ENCODE measurements around the gene ZNF655. TPM values are rescaled to one million over a fixed set of nuclear protein-coding genes. Genes with fewer than 3 reads are reported as not detected.
A peak's percentile ranks its signal among the peaks of the same experiment; 100 is the strongest.

ZNF655 gene
- total RNA-seq, 2 donors from 2014 or later = 87.8 to 94.1 TPM

DNA sequence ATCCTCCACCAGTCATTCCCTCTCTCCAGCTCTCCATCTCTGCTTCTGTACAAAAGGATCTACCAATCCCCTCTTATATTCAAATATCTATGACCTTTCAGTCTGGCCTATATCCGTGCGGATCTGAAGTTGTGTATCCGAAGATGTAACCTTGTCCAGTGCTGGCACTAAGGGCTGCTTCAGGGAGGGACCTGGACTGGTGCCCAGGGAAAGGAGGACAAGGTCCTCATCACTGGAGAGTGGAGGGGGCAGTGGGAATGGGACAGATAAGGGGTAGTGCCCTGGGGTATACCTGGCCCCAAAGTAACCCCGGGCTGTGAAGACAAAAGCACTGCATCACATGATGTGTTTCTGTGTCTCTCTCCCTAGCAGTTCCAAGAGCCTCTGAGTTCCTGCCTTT, 41.4 kb downstream of the ZNF655 start:
- ATAC-seq (replicated peaks in 1 of 2) (no peak), DNase-seq (no peak)
- H3K27ac Mint-ChIP-seq = no peak overlapping the region
- no peak overlapping the region for H3K4me3 Mint-ChIP-seq
- no peaks in the 10 kb centered on the region for H3K27me3 Mint-ChIP-seq (ENCODE audit: low read depth)
- H3K9me3 Mint-ChIP-seq = no peaks in the 10 kb centered on the region
- no peaks in the 10 kb centered on the region for H3K36me3 Mint-ChIP-seq (ENCODE audit: insufficient read depth in 2 of 2)
- no peaks in the 10 kb centered on the region for H3K4me1 Mint-ChIP-seq (ENCODE audit: low read depth)

DNA sequence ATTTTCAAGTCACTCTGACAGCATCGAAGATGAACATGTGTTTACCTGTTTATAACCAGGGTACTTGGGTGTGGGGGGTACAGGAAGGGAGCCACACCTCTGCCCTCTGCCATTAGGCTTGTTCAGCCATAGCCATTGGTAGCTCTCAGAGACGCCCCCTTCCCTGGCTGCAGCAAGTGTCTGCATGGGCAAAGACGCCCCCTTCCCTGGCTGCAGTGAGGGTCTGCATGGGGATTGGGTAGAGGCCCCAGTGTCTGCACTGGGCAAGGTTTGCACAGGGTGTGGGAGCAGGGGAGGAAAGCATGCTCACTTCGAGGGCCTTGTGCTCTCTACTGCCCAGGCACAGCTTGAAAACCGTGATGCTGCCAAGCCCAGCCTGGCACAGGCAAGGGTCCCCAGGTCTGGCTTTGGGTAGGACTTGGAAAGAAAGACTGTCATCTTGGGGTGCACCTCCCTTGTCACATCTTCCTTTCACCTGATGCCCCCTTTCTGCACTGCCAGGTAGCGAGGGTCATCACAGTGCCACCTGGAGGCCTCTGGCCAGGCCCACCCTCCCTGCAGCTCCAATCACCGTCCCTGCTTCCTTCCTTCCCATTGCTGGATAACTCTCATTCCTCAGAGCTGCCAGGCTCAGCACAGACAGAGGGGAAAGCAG, 43.3 kb downstream of the ZNF655 start:
- ATAC-seq (replicated peaks in 1 of 2) (no peak), DNase-seq (no peak)
- Mint-ChIP-seq H3K9me3 (no peaks in the 10 kb centered on the region), H3K27me3 (ENCODE audit: low read depth) (no peaks in the 10 kb centered on the region), H3K4me3 (no peak overlapping the region), H3K4me1 (ENCODE audit: low read depth) (no peaks in the 10 kb centered on the region), H3K27ac (no peak overlapping the region), H3K36me3 (ENCODE audit: insufficient read depth in 2 of 2) (no peaks in the 10 kb centered on the region)

DNA sequence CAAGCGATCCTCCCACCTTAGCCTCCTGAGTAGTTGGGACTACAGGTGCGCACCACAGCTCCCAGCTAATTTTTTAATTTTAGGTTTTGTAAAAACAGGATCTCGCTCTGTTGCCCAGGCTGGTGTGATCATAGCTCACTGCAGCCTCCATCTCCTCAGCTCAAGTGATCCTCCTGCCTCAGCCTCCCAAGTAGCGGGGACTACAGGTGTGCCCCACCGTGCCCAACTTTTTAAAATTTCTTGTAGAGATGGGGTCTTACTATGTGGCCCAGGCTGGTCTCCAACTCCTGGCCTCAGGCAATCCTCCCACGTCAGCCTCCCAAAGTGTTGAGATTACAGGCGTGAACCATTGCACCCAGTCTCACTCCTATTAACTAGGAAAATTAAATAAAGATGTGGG, 47.1 kb downstream of the ZNF655 start:
- Mint-ChIP-seq H3K9me3 (no peaks in the 10 kb centered on the region), H3K4me3 (no peak overlapping the region), H3K27ac (no peak overlapping the region), H3K27me3 (ENCODE audit: low read depth) (peaks cover 6% of the 10 kb centered on the region), H3K4me1 (ENCODE audit: low read depth) (no peaks in the 10 kb centered on the region), H3K36me3 (ENCODE audit: insufficient read depth in 2 of 2) (no peaks in the 10 kb centered on the region)
- DNase-seq (no peak), ATAC-seq (replicated peaks in 1 of 2) (no peak)

DNA sequence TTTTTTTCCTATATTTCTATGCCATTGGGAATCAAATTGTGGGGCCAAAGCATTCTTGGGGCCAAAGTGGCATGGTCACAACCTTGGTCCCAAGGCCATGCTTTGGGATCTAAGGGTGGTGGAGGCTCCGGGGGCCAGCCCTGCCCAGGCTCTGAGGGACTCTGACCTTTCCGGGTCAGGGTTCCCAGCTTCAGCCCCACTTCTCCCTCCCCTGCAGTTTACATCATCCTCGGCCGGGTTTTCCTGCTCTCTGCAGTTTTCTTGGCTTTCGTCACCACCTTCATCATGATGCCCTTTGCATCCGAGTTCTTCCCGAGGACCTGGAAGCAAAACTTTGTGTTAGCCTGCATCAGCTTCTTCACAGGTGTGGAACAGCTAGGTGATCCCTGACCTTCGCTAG, 48.1 kb downstream of the ZNF655 start:
- DNase-seq = no peak
- H3K36me3 Mint-ChIP-seq (ENCODE audit: insufficient read depth in 2 of 2) = no peaks in the 10 kb centered on the region
- no peak overlapping the region for H3K4me3 Mint-ChIP-seq
- peaks cover 9% of the 10 kb centered on the region for H3K27me3 Mint-ChIP-seq (ENCODE audit: low read depth)
- no peak for ATAC-seq (replicated peaks in 1 of 2)
- no peaks in the 10 kb centered on the region for H3K9me3 Mint-ChIP-seq
- no peak overlapping the region for H3K27ac Mint-ChIP-seq
- H3K4me1 Mint-ChIP-seq (ENCODE audit: low read depth) = no peaks in the 10 kb centered on the region

DNA sequence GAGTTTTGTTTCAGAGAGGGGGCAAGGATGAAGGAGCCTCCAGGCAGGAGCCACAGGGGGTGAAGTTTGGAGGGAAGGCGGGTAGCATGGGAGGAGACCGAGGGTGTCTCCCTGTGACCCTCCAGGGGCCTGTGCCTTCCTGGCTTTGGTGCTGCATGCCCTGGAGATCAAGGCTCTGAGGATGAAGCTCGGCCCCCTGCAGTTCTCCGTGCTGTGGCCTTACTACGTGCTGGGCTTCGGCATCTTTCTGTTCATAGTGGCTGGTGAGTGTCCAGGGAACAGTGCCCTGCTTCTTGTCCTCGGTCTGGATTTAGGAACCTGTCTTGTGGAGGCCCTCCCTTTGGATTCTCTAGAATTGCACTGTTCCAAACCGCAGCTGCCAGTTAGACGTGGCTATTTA, 49.1 kb downstream of the ZNF655 start:
- no peak for DNase-seq
- Mint-ChIP-seq H3K4me1 (ENCODE audit: low read depth) (no peaks in the 10 kb centered on the region), H3K27me3 (ENCODE audit: low read depth) (peaks cover 9% of the 10 kb centered on the region)

DNA sequence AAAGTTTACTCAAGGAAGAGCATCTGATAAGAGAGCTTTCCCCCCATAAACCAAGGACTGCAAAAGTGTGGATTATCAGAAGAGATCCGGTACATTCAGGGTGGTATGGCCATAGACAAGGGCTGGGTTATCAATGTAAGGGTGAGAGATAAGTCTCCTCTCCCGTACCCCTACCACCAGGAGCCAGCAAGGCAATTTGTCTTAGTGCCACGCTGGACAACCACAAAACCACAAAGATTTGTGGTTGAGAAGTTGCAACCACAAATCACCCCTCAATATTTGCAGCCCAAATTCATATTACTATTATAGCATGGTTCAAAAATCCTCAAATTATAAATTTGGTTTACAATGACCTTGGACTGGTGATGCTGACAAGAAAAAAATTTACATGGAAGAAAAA, 56.1 kb downstream of the ZNF655 start:
- no peak for ATAC-seq (replicated peaks in 1 of 2)
- H3K4me1 Mint-ChIP-seq (ENCODE audit: low read depth) = peaks cover 38% of the 10 kb centered on the region
- peaks cover 2 to 6% of the 10 kb centered on the region in 2 donors for H3K36me3 Mint-ChIP-seq (ENCODE audit: insufficient read depth in 2 of 2)
- DNase-seq = no peak
- peak overlapping the region in 1 of 2 donors; percentile 43 for H3K4me3 Mint-ChIP-seq
- no peaks in the 10 kb centered on the region for H3K9me3 Mint-ChIP-seq
- H3K27me3 Mint-ChIP-seq (ENCODE audit: low read depth) = peaks cover 9% of the 10 kb centered on the region
- H3K27ac Mint-ChIP-seq = peak overlapping the region; percentile 51

More for the DNA sequence above, 49.1 kb downstream of the ZNF655 start:
- ATAC-seq (replicated peaks in 1 of 2) = no peak
- Mint-ChIP-seq H3K9me3 (no peaks in the 10 kb centered on the region), H3K36me3 (ENCODE audit: insufficient read depth in 2 of 2) (no peaks in the 10 kb centered on the region), H3K27ac (no peak overlapping the region), H3K4me3 (no peak overlapping the region)

DNA sequence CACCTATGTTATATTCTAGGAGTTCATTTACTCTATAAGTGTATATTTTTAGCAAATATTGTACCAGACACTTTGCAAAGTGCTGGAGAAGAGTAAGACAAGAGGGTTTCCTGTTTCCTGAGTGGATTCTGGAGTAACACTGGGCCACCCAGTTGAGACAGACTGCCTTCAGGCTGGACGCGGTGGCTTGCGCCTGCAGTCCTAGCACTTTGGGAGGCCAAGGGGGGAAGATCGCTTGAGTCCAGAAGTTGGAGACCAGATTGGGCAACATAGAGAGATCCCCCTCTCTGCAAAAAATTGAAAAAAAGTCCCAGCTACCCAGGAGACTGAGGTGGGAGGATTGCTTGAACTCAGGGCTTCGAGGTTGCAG, 57.5 kb downstream of the ZNF655 start:
- peaks cover 48% of the 10 kb centered on the region for H3K4me1 Mint-ChIP-seq (ENCODE audit: low read depth)
- peak overlapping the region; percentile 74 for H3K27ac Mint-ChIP-seq
- H3K4me3 Mint-ChIP-seq = peak overlapping the region; percentile 93 to 97
- H3K27me3 Mint-ChIP-seq (ENCODE audit: low read depth) = no peaks in the 10 kb centered on the region
- ATAC-seq (replicated peaks in 1 of 2) (no peak), DNase-seq (no peak)
- no peaks in the 10 kb centered on the region for H3K9me3 Mint-ChIP-seq
- peaks cover 2 to 15% of the 10 kb centered on the region in 2 donors for H3K36me3 Mint-ChIP-seq (ENCODE audit: insufficient read depth in 2 of 2)

DNA sequence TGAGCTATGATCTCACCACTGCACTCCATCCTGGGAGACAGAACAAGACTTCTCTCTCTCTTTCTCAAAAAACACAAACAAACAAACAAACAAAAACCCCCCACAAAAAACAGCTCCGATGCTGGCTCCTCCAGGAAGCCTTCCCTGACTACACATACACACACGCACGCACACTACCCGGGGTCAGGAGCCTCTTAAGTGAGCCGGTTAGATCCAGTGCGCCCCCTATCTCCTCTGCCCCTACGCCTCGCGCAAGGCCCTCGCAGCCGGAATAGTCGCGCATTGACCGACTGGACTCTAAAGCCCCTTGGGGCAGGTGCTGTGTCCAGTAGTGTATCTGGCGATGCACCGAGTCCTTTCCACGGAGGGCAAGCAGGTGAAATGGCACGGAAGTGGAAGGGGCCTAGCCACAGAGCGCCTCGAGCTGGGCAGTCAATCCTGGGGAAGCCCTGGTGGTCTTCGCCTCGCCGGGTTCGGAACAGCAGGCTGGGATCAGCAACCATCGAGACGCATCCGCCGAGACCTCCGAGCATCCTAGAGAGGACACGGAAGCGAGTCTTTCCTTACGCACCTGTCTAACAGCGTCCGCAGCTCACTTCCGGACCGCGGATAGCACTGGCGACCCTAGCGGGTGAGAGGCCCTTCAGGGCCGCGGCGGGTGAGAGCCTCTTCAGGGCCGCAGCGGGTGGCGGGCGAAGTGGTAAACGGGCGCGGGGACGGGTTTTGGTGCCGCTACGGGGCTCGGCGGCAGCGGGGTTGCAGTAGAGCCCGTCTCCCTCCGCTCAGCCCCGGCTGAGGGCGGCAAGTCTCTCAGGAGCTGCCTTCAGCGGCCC, 58.1 kb downstream of the ZNF655 start, which contains the start of gene ZSCAN25:
TSS of gene ZSCAN25 (plus strand) at position 588 of the 833 bp plus-strand sequence. CDS start 2,661 bp downstream, outside the sequence.
- ATAC-seq (replicated peaks in 1 of 2) = peak; percentile 95 to 98
- H3K27me3 Mint-ChIP-seq (ENCODE audit: low read depth) = no peaks in the 10 kb centered on the region
- DNase-seq = peak; percentile 88 to 90
- peak within 1 kb of the TSS; percentile 93 to 97 for H3K4me3 Mint-ChIP-seq
- H3K4me1 Mint-ChIP-seq (ENCODE audit: low read depth) = peaks cover 55% of the 10 kb centered on the region
- H3K9me3 Mint-ChIP-seq = no peaks in the 10 kb centered on the region
- peak within 1 kb of the TSS; percentile 74 for H3K27ac Mint-ChIP-seq
- peaks cover 2 to 20% of the 10 kb centered on the region in 2 donors for H3K36me3 Mint-ChIP-seq (ENCODE audit: insufficient read depth in 2 of 2)

DNA sequence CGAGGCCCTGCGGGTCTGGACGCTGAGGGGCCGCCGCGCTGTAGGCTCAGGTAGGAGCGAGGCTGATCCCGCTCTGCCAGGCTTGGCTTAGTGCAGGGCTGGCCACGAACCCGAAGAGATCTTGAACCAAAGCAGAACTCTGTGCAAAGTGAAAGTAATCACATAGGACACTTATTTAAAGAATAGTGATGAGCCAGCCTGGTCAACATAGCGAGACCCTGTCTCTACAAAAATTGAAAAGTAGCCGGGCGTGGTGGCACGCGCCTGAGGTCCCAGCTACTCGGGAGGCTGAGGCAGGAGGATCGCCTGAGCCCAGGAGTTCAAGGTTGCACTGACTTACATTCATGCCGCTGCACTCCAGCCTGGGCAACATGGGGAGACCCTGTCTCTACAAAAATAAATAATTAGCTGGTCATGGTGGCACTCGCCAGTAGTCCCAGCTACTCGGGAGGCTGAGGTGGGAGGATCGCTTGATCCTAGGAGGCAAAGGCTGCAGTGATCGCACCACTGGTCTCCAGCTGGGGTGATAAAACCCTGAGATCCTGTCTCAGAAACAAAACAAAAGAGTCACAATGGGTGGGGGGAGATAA, 58.8 kb downstream of the ZNF655 start:
- Mint-ChIP-seq H3K27ac (peak overlapping the region; percentile 74), H3K36me3 (ENCODE audit: insufficient read depth in 2 of 2) (peaks cover 2 to 22% of the 10 kb centered on the region in 2 donors), H3K27me3 (ENCODE audit: low read depth) (no peaks in the 10 kb centered on the region), H3K9me3 (no peaks in the 10 kb centered on the region), H3K4me3 (peak overlapping the region; percentile 93 to 97), H3K4me1 (ENCODE audit: low read depth) (peaks cover 60% of the 10 kb centered on the region)
- ATAC-seq (replicated peaks in 1 of 2) (no peak), DNase-seq (no peak)

DNA sequence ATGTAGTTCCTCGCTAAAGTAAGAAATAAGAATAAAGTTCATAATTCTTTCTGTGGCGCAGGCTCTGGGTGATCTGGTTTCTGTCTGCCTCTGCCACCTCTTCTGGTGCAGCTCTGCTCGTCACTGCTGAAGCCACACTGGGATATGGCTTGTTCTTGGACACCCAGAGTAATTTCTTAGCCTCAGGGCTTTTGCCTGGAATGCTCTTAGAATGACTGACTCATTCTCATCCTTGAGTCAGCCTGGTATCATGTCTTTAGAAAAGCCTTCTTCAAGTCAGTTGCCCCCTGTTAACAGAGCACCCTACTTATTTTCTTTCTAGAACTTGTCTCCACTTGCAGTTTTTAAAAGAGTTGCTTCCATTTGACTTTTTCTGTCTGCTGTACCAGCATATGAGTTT, 60.3 kb downstream of the ZNF655 start:
- ATAC-seq (replicated peaks in 1 of 2) (no peak), DNase-seq (no peak)
- Mint-ChIP-seq H3K27me3 (ENCODE audit: low read depth) (no peaks in the 10 kb centered on the region), H3K36me3 (ENCODE audit: insufficient read depth in 2 of 2) (peaks cover 10 to 33% of the 10 kb centered on the region in 2 donors), H3K9me3 (no peaks in the 10 kb centered on the region), H3K4me1 (ENCODE audit: low read depth) (peaks cover 75% of the 10 kb centered on the region), H3K4me3 (peak overlapping the region; percentile 93 to 97), H3K27ac (peak overlapping the region; percentile 74)

DNA sequence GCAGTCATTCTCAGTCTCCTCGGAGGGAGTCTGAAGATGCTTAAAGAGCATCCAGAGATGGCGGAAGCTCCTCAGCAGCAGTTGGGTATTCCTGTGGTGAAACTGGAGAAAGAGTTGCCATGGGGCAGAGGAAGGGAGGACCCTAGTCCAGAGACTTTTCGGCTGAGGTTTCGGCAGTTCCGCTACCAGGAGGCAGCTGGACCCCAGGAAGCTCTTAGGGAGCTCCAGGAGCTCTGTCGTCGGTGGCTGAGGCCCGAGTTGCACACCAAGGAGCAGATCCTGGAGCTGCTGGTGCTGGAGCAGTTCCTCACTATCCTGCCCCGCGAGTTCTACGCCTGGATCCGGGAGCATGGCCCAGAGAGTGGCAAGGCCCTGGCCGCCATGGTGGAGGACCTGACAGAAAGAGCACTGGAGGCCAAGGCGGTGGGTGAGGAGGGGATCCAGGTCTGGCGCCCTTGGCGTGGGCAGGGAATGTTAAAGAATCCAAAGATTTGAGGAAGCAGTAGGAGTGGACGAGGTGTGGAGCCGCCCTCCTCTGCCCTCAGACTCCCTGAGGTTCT, 61.2 kb downstream of the ZNF655 start:
- Mint-ChIP-seq H3K27ac (peak overlapping the region; percentile 74), H3K4me3 (peak overlapping the region in 1 of 2 donors; percentile 97), H3K9me3 (no peaks in the 10 kb centered on the region), H3K27me3 (ENCODE audit: low read depth) (no peaks in the 10 kb centered on the region), H3K36me3 (ENCODE audit: insufficient read depth in 2 of 2) (peaks cover 15 to 42% of the 10 kb centered on the region in 2 donors), H3K4me1 (ENCODE audit: low read depth) (peaks cover 83% of the 10 kb centered on the region)
- ATAC-seq (replicated peaks in 1 of 2) (no peak), DNase-seq (no peak)

DNA sequence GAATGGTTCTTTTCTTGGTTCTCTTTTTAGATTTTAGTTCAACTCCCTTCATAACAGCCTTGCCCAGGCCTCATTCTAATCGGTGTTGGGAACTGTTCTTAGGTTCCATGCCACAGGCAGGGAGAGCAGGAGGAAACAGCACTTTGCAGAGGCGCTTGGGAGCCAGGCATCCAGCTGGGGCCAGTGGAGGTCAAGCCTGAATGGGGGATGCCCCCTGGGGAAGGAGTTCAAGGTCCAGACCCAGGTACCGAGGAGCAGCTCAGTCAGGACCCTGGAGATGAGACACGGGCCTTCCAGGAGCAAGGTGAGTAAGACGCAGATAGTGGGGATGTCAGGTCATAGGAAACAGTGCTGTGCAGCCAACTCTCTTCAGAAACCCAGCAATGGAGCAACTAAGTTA, 62.8 kb downstream of the ZNF655 start:
- H3K4me1 Mint-ChIP-seq (ENCODE audit: low read depth) = peaks cover 91% of the 10 kb centered on the region
- H3K27ac Mint-ChIP-seq = peak overlapping the region; percentile 82
- no peak for DNase-seq
- H3K27me3 Mint-ChIP-seq (ENCODE audit: low read depth) = no peaks in the 10 kb centered on the region
- H3K9me3 Mint-ChIP-seq = no peaks in the 10 kb centered on the region
- H3K36me3 Mint-ChIP-seq (ENCODE audit: insufficient read depth in 2 of 2) = peaks cover 28 to 54% of the 10 kb centered on the region in 2 donors
- no peak overlapping the region for H3K4me3 Mint-ChIP-seq
- no peak for ATAC-seq (replicated peaks in 1 of 2)

DNA sequence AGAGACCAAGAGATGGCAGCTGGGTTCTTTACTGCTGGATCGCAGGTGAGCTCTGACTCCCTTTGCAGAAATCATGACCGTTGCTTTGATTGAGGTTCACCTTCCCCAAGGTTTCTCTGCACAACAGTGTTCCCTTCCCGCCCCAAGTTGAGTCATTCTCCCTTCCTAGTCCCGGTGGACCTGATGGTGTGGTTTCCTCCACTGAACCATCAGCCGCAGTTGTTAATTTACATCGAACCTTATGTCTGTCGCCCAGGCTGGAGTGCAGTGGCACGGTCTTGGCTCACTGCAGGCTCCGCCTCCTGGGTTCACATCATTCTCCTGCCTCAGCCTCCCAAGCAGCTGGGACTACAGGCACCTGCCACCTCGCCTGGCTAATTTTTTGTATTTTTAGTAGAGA, 64.2 kb downstream of the ZNF655 start:
- Mint-ChIP-seq H3K27ac (peak overlapping the region; percentile 97), H3K36me3 (ENCODE audit: insufficient read depth in 2 of 2) (peaks cover 31 to 64% of the 10 kb centered on the region in 2 donors), H3K27me3 (ENCODE audit: low read depth) (no peaks in the 10 kb centered on the region), H3K4me1 (ENCODE audit: low read depth) (peaks cover 92% of the 10 kb centered on the region), H3K9me3 (no peaks in the 10 kb centered on the region), H3K4me3 (peak overlapping the region; percentile 94 to 97)
- ATAC-seq (replicated peaks in 1 of 2) (no peak), DNase-seq (no peak)
